GM12873 (cell line): ENCODE data around the gene CST7.
A peak's percentile ranks its signal among the peaks of the same experiment; 100 is the strongest.

Experiments
- TF ChIP-seq, protein P1 (sequence below): IDR thresholded peaks from 2 replicates; pipeline ENCODE4 v1.5.1; 2012; ENCODE audit warnings: low read depth, mild to moderate bottlenecking, moderate library complexity, low read length, control low read depth; ENCODE audit not compliant: insufficient read depth; ENCODE audit errors: missing control alignments

The CST7 gene

GRCh38 chr20:24917797-24918578 lies 31.1 kb upstream of the CST7 start:
- TF ChIP-seq, protein P1, sequence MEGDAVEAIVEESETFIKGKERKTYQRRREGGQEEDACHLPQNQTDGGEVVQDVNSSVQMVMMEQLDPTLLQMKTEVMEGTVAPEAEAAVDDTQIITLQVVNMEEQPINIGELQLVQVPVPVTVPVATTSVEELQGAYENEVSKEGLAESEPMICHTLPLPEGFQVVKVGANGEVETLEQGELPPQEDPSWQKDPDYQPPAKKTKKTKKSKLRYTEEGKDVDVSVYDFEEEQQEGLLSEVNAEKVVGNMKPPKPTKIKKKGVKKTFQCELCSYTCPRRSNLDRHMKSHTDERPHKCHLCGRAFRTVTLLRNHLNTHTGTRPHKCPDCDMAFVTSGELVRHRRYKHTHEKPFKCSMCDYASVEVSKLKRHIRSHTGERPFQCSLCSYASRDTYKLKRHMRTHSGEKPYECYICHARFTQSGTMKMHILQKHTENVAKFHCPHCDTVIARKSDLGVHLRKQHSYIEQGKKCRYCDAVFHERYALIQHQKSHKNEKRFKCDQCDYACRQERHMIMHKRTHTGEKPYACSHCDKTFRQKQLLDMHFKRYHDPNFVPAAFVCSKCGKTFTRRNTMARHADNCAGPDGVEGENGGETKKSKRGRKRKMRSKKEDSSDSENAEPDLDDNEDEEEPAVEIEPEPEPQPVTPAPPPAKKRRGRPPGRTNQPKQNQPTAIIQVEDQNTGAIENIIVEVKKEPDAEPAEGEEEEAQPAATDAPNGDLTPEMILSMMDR, result peak; percentile 85

DNA sequence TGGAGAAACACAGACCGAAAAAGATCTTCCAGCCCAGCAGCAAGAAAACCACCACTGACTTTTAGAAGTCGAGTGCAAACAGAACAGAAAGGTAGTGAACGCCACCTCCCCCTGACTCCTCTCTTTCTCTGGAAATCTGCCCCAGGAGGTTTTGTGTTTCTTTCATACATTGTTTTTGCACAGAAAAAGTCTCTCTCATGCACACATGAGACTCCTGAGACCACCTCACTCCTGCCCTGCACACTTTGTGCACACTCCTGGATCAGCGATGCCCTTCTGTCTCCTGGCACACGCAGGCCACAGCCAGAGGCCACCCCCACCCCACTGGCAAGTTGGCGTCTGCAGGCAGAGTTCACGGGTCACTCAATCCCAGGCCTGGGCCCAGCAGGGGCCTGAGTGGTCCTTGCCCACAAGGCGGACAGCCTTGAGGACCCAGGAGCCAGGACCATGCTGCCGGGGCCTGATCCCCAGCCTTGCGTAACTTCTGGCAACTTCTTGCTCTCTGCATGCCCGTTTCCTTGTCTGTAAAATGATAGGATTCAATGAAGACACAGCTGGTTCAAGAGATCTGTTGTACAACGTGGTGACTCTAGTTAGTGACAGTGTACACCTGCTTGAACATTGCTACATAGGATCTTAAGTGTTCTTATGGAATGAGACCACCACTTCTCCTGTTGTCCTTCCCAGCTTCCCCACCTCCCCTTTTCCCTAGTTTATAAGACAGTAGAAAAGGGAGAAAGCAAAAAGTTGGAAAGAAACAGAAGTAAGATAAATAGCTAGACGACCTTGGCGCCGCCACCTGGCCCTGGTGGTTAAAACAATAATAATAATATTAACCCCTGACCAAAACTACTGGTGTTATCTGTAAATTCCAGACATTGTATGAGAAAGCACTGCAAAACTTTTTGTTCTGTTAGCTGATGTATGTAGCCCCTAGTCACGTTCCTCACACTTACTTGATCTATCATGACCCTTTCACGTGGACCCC lies 30.2 kb upstream of the CST7 start:
- TF ChIP-seq, protein P1, result no peak

DNA sequence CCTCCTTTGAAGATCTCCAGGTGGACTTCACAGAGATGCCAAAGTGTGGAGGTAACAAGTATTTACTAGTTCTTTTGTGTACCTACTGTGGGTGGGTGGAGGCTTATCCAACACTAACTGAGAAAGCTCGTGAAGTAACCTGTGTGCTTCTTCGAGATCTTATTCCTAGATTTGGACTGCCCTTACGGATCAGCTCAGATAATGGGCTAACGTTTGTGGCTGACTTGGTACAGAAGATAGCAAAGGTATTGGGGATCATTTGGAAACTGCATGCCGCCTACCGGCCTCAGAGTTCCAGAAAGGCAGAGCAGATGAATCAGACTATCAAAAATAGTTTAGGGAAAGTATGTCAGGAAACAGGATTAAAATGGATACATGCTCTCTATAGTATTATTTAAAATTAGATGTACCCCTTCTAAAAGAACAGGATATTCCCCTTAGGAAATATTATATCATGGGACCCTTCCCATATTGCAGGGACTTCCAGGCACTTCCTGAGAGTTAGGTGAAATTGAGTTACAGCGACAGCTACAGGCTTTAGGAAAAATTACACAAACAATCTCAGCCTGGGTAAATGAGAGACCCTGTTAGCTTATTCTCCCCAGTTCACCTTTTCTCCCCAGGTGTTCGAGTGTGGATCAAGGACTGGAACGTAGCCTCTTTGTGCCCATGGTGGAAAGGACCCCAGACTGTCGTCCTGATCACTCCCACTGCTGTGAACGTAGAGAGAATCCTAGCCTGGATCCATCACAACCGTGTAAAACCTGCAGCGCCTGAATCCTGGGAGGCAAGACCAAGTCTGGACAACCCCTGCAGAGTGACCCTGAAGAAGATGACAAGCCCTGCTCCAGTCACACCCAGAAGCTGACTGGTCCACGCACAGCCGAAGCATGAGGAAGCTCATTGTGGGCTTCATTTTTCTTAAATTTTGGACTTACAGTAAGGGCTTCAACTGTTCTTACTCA lies 18.1 kb upstream of the CST7 start:
- TF ChIP-seq, protein P1, result peak; percentile 62

GRCh38 chr20:24933266-24933908 lies 15.7 kb upstream of the CST7 start:
- TF ChIP-seq, protein P1, result no peak

GRCh38 chr20:24934101-24934661 lies 14.9 kb upstream of the CST7 start:
- TF ChIP-seq, protein P1, result no peak

- TF ChIP-seq, protein P1, result no peak
Observed at GRCh38 chr20:24934716-24935115, 14.4 kb upstream of the CST7 start.
